CD4-positive, alpha-beta T cell treated with Interleukin-4 for 4 hours (primary cell): ENCODE data around the gene UTS2R.
"Not testable (repeated sequence)": the region's sequence is repeated elsewhere in the genome, so short reads cannot be mapped to it uniquely, and the experiment has no call there.

Source experiments
- DNase-seq: peaks from one replicate; pipeline ENCODE4 v3.0.0-alpha.2; 2020

UTS2R gene

GRCh38 chr17:82334622-82335394, 36.8 kb upstream of the UTS2R start:
- DNase-seq = peak; percentile 19

GRCh38 chr17:82338858-82339633, 32.5 kb upstream of the UTS2R start:
- DNase-seq = no peak

GRCh38 chr17:82339634-82340580, 31.7 kb upstream of the UTS2R start:
- DNase-seq = no peak

- no peak for DNase-seq
These were observed 29.0 kb upstream of the UTS2R start for GRCh38 chr17:82342361-82343079.

- no peak for DNase-seq
These were observed 28.0 kb upstream of the UTS2R start for GRCh38 chr17:82343560-82343959.

- no peak for DNase-seq
These were observed 27.2 kb upstream of the UTS2R start for GRCh38 chr17:82344175-82344907.

GRCh38 chr17:82345151-82345976, 26.2 kb upstream of the UTS2R start:
- DNase-seq = no peak

GRCh38 chr17:82346342-82347300, 24.9 kb upstream of the UTS2R start:
- DNase-seq = no peak

GRCh38 chr17:82347994-82348393, 23.6 kb upstream of the UTS2R start:
- not testable (repeated sequence) for DNase-seq

GRCh38 chr17:82348434-82348833, 23.1 kb upstream of the UTS2R start:
- DNase-seq = no peak

- no peak for DNase-seq
These were observed 22.7 kb upstream of the UTS2R start for GRCh38 chr17:82348866-82349265.

- DNase-seq = no peak
These were observed 22.3 kb upstream of the UTS2R start for GRCh38 chr17:82349287-82349701.

- DNase-seq = peak; percentile 26
These were observed 21.2 kb upstream of the UTS2R start for GRCh38 chr17:82350182-82351030.

- DNase-seq = no peak
These were observed 20.3 kb upstream of the UTS2R start for GRCh38 chr17:82351254-82351712.

GRCh38 chr17:82351713-82352488, 19.7 kb upstream of the UTS2R start:
- peak; percentile 70 for DNase-seq

GRCh38 chr17:82353484-82353883, 18.1 kb upstream of the UTS2R start:
- no peak for DNase-seq

GRCh38 chr17:82354804-82355308, 16.7 kb upstream of the UTS2R start:
- DNase-seq = no peak
